GM12891 (cell line): ENCODE measurements around the gene FPGS.
"Not testable (repeated sequence)": the region's sequence is repeated elsewhere in the genome, so short reads cannot be mapped to it uniquely, and the experiment has no call there.

Experiments used
- PAX5 ChIP-seq: IDR thresholded peaks from 2 replicates; pipeline ENCODE4 v1.6.1; 2011; ENCODE audit warnings: low read length, moderate library complexity, mild to moderate bottlenecking; ENCODE audit not compliant: insufficient read depth, severe bottlenecking
- POLR2A ChIP-seq: IDR thresholded peaks from 2 replicates; pipeline ENCODE4 v1.6.1; 2011; ENCODE audit warnings: low read depth, low read length, control low read depth
- POLR2AphosphoS5 ChIP-seq: IDR thresholded peaks from 2 replicates; pipeline ENCODE4 v1.6.1; 2011; ENCODE audit warnings: low read depth, low read length, control low read depth
- POU2F2 ChIP-seq: IDR thresholded peaks from 2 replicates; pipeline ENCODE4 v1.6.1; 2011; ENCODE audit warnings: low read depth, mild to moderate bottlenecking, control low read depth, low read length, moderate library complexity
- SPI1 ChIP-seq: IDR thresholded peaks from 2 replicates; pipeline ENCODE4 v1.6.1; 2011; ENCODE audit warnings: low read depth, low read length, control low read depth
- TAF1 ChIP-seq: IDR thresholded peaks from 2 replicates; pipeline ENCODE4 v1.6.1; 2011; ENCODE audit warnings: low read depth, low read length, control low read depth

DNA sequence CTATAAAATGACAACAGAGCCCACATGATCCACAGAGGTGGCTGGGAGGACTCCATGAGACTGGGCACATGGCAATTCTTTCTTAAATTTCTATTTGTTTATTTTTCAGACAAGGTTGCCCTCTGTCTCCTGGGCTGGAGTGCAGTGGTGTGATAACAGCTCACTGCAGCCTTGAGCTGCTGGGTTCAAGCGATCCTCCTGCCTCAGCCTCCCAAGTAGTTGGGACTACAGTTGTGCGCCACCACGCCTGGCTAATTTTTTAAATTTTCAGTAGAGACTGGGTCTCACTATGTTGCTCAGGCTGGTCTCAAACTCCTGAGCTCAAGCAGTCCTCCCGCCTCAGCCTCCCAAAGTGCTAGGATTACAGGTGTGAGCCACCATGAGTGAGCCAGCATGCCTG is 42.9 kb downstream of the FPGS start:
- TF ChIP-seq POLR2AphosphoS5, TAF1, POLR2A, PAX5, SPI1, POU2F2: not testable (repeated sequence)
